PFSK-1 (cell line): ENCODE data around the gene SELENOO. TPM values are rescaled to one million over a fixed set of nuclear protein-coding genes. Genes with fewer than 3 reads are reported as not detected.
A peak's percentile ranks its signal among the peaks of the same experiment; 100 is the strongest.

ENCODE experiments used
- FOXP2 ChIP-seq: optimal IDR thresholded peaks from 2 replicates; pipeline ENCODE3; 2011; ENCODE audit warnings: borderline replicate concordance, control low read depth, inconsistent platforms; ENCODE audit not compliant: insufficient read depth; ENCODE audit errors: extremely low read length, extremely low read depth
- POLR2AphosphoS5 ChIP-seq: IDR thresholded peaks from 2 replicates; pipeline ENCODE4 v1.6.1; 2012; ENCODE audit warnings: low read depth, mild to moderate bottlenecking, control low read depth, low read length, moderate library complexity
- SIN3A ChIP-seq: IDR thresholded peaks from 2 replicates; pipeline ENCODE4 v1.6.1; 2012; ENCODE audit warnings: mild to moderate bottlenecking, low read length, moderate library complexity, borderline replicate concordance; ENCODE audit not compliant: insufficient read depth
- TAF1 ChIP-seq: IDR thresholded peaks from 2 replicates; pipeline ENCODE4 v1.6.1; 2012; ENCODE audit warnings: low read length, control low read depth, borderline replicate concordance; ENCODE audit not compliant: insufficient read depth
- polyA plus RNA-seq: library from polyadenylated mRNA; unstranded; fragments of >200 nt; gene quantifications from one replicate; pipeline ENCODE4 v1.2.1, GENCODE V29; 2012; ENCODE audit warnings: low read depth, missing spikeins; ENCODE audit not compliant: insufficient read length
- TF ChIP-seq, protein P1 (sequence below), 2 experiments: IDR thresholded peaks; 2 replicates each; pipeline versions ENCODE4 v1.6.1 to v1.8.0; 2011 to 2012; ENCODE audit warnings: low read depth in 2 of 2, low read length in 2 of 2, control low read depth in 1 of 2, inconsistent platforms in 1 of 2, mild to moderate bottlenecking in 1 of 2, moderate library complexity in 1 of 2; ENCODE audit not compliant: insufficient read depth in 1 of 2

Gene SELENOO, protein sequence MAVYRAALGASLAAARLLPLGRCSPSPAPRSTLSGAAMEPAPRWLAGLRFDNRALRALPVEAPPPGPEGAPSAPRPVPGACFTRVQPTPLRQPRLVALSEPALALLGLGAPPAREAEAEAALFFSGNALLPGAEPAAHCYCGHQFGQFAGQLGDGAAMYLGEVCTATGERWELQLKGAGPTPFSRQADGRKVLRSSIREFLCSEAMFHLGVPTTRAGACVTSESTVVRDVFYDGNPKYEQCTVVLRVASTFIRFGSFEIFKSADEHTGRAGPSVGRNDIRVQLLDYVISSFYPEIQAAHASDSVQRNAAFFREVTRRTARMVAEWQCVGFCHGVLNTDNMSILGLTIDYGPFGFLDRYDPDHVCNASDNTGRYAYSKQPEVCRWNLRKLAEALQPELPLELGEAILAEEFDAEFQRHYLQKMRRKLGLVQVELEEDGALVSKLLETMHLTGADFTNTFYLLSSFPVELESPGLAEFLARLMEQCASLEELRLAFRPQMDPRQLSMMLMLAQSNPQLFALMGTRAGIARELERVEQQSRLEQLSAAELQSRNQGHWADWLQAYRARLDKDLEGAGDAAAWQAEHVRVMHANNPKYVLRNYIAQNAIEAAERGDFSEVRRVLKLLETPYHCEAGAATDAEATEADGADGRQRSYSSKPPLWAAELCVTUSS
- polyA plus RNA-seq = 38.6 TPM

GRCh38 chr22:50200461-50201190 is at the start of gene SELENOO:
Gene SELENOO, plus strand, starts transcription at chr22:50201011. Its CDS starts 26 bp downstream, at chr22:50201037.
- TF ChIP-seq, protein P1, sequence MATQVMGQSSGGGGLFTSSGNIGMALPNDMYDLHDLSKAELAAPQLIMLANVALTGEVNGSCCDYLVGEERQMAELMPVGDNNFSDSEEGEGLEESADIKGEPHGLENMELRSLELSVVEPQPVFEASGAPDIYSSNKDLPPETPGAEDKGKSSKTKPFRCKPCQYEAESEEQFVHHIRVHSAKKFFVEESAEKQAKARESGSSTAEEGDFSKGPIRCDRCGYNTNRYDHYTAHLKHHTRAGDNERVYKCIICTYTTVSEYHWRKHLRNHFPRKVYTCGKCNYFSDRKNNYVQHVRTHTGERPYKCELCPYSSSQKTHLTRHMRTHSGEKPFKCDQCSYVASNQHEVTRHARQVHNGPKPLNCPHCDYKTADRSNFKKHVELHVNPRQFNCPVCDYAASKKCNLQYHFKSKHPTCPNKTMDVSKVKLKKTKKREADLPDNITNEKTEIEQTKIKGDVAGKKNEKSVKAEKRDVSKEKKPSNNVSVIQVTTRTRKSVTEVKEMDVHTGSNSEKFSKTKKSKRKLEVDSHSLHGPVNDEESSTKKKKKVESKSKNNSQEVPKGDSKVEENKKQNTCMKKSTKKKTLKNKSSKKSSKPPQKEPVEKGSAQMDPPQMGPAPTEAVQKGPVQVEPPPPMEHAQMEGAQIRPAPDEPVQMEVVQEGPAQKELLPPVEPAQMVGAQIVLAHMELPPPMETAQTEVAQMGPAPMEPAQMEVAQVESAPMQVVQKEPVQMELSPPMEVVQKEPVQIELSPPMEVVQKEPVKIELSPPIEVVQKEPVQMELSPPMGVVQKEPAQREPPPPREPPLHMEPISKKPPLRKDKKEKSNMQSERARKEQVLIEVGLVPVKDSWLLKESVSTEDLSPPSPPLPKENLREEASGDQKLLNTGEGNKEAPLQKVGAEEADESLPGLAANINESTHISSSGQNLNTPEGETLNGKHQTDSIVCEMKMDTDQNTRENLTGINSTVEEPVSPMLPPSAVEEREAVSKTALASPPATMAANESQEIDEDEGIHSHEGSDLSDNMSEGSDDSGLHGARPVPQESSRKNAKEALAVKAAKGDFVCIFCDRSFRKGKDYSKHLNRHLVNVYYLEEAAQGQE (IDR thresholded peaks at IDR 0.05; ENCODE audit: insufficient read depth in 1 of 2, low read depth in 2 of 2, low read length in 2 of 2) = no peak
- TF ChIP-seq FOXP2 (peak; percentile 38), POLR2AphosphoS5 (peak; percentile 49; the same call in 1 of the 2 replicates), SIN3A (no peak; the same call in 1 of the 2 replicates), TAF1 (peak; percentile 51; the same call in 1 of the 2 replicates)

DNA sequence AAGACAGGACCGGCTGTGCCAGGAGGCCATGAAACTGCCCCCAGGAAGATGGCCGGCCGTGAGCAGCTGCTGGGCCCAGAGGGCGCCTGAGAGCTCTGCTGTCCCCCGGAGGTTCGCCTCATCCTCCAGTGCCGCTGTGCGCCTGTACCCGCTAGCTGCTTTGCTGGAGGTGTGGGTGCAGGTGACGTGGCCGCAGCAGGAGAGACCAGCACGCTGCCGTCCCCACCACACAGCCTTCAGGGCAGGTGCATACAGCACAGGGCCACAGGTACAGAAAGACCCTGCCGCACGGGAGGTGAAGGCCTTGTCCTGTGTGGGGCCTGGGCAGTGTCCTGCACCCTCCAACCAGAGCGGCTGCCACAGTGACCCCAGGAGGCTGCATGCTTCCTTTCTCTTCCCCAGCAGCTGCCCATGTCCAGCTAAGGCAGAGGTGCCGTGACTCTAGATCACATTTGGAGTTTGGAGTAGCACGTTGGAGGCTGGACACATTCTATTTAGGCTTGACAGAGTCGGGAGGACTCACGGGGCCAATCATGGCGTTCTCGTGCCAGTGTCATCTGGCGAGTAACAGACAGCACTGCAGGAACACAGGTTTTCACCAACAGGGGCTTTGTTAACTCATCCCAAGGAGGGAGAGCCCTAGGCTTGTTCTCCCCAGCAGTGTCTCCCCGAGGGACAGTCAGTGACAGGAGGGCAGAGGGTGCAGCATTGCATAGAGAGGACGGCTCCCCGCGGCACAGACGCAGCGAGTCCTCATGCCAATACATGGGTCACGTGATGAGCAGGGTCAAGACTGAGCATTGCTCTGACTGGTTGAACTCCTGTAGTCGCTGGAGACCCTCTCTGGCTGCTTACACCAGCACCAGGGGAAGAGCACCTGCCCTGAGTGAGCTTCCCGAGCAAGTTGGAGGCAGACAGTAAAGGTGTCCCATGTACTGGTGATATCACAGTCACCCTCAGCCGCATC is 49.0 kb upstream of the SELENOO start:
- no peak for TF ChIP-seq TAF1

GRCh38 chr22:50153056-50153755 is 47.6 kb upstream of the SELENOO start:
- no peak for TF ChIP-seq POLR2AphosphoS5
- no peak for TF ChIP-seq FOXP2
- no peak for TF ChIP-seq SIN3A
- TF ChIP-seq, protein P1 (IDR thresholded peaks at IDR 0.05; ENCODE audit: insufficient read depth in 1 of 2, low read depth in 2 of 2, low read length in 2 of 2) = no peak
- no peak for TF ChIP-seq TAF1

GRCh38 chr22:50153756-50154140 is 47.1 kb upstream of the SELENOO start:
- TF ChIP-seq, protein P1 (IDR thresholded peaks at IDR 0.05; ENCODE audit: insufficient read depth in 1 of 2, low read depth in 2 of 2, low read length in 2 of 2) = no peak
- TF ChIP-seq SIN3A (no peak), TAF1 (no peak), FOXP2 (no peak), POLR2AphosphoS5 (no peak)
